GM12864 (cell line): ENCODE results near the gene IMMT.

Source experiments
- DNase-seq: peaks from one replicate; pipeline ENCODE4 v3.0.0-alpha.2; 2011; ENCODE audit warnings: low read depth
- H3K4me3 ChIP-seq: 2 replicates; pipeline ENCODE4 v1.5.1; 2011; ENCODE audit warnings: mild to moderate bottlenecking, low read depth, low read length, control low read depth
- CTCF ChIP-seq: IDR thresholded peaks from 2 replicates; pipeline ENCODE4 v1.5.1; 2011; ENCODE audit warnings: low read depth, mild to moderate bottlenecking, moderate library complexity, low read length, control low read depth, inconsistent platforms; ENCODE audit errors: missing control alignments

The IMMT gene

GRCh38 chr2:86239326-86239725 is 44.1 kb upstream of the IMMT start:
- no peak for TF ChIP-seq CTCF
- H3K4me3 ChIP-seq = no peak overlapping the region
- no peak for DNase-seq

DNA sequence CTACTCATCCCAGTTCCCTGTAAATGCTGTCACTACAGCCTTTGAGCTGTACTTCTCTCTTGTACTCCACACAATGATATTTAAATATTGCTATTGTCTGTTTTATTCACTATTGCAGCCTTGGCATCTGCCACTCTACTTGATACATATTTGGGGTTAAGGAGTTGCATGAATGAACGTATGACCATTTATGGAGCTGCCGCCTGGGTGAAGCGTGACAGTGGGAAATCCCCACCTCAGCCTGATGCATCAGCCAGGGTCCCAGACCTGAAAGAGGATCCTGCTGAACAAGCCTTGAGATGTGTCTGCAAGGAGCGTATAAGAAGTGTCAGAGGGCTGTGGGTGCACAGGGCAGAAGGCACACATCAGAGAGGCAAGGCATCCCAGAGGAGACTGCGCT is 43.1 kb upstream of the IMMT start:
- peak; percentile 51 for DNase-seq
- no peak for TF ChIP-seq CTCF
- H3K4me3 ChIP-seq = no peak overlapping the region

- no peak for DNase-seq
- TF ChIP-seq CTCF = no peak
- no peak overlapping the region for H3K4me3 ChIP-seq
These were observed 41.9 kb upstream of the IMMT start for GRCh38 chr2:86237172-86237571.

DNA sequence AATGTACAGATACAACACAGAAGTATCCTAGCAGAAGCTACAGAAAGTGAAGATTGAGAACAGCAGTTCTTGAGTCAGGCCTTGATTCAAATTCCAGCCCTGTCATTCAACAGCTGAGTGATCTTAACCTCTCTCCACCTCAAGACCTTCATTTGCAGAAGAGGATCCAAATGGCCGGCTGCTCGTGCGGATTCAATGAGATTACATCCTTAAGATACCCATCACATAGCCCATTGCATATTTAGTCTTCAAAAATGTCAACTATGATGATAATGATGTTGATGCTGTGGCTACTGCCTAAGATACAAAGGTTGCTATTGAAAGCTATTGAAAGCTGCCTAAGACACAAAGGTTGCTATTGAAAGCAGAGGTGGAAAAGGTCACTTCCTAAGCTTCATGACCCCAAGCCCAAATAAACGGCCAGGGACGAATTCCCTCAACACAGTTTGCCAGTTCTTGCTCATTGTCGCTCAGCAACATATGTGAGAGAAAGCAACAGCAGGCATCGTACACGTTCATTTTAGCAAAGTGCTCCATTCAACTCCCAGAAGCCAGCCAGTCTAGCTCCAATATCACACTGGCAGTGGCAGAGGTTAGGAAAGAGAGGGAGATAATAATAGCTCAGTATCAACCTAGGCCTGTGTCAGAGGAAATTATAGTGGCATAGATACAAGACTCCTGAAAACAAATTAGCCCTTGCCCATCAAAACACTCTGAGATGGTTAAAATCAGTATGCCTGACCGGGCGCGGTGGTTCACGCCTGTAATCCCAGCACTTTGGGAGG is 40.1 kb upstream of the IMMT start:
- DNase-seq = no peak
- no peak overlapping the region for H3K4me3 ChIP-seq
- no peak for TF ChIP-seq CTCF

- no peak for TF ChIP-seq CTCF
- DNase-seq = no peak
- no peak overlapping the region for H3K4me3 ChIP-seq
These were observed 39.4 kb upstream of the IMMT start for GRCh38 chr2:86234563-86235131.

- DNase-seq = no peak
- no peak for TF ChIP-seq CTCF
- no peak overlapping the region for H3K4me3 ChIP-seq
These were observed 38.2 kb upstream of the IMMT start for GRCh38 chr2:86233436-86233835.

GRCh38 chr2:86232910-86233309 is 37.6 kb upstream of the IMMT start:
- DNase-seq = no peak
- no peak overlapping the region for H3K4me3 ChIP-seq
- no peak for TF ChIP-seq CTCF
